ENCODE data around the gene UQCC5.

- TF ChIP-seq, protein P1, sequence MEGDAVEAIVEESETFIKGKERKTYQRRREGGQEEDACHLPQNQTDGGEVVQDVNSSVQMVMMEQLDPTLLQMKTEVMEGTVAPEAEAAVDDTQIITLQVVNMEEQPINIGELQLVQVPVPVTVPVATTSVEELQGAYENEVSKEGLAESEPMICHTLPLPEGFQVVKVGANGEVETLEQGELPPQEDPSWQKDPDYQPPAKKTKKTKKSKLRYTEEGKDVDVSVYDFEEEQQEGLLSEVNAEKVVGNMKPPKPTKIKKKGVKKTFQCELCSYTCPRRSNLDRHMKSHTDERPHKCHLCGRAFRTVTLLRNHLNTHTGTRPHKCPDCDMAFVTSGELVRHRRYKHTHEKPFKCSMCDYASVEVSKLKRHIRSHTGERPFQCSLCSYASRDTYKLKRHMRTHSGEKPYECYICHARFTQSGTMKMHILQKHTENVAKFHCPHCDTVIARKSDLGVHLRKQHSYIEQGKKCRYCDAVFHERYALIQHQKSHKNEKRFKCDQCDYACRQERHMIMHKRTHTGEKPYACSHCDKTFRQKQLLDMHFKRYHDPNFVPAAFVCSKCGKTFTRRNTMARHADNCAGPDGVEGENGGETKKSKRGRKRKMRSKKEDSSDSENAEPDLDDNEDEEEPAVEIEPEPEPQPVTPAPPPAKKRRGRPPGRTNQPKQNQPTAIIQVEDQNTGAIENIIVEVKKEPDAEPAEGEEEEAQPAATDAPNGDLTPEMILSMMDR (IDR thresholded peaks at IDR 0.05): no peak
- TF ChIP-seq POLR2A (IDR thresholded peaks at IDR 0.05): no peak
Measured at GRCh38 chr3:52495777-52496602, 40.4 kb upstream of the UQCC5 start.

Data from testis (tissue), 2 donors.